SK-N-SH (cell line): Measurements from ENCODE around the gene FRMPD4.

Experiments
- CTCF ChIP-seq: fragments of 200-600 bp; sonication (generic); IDR thresholded peaks from 2 replicates; pipeline ENCODE4 v1.6.1; 2017; ENCODE audit warnings: antibody characterized with exemption, mild to moderate bottlenecking, moderate library complexity
- EP300 ChIP-seq, 2 experiments: IDR thresholded peaks; 2 replicates each; pipeline versions ENCODE4 v1.4.0 to v1.6.1; 2012; ENCODE audit warnings: borderline replicate concordance in 1 of 2, low read depth in 1 of 2, low read length in 1 of 2
- GABPA ChIP-seq: IDR thresholded peaks from 2 replicates; pipeline ENCODE4 v1.4.0; 2012; ENCODE audit warnings: low read depth, mild to moderate bottlenecking
- GATA2 ChIP-seq: sonication (generic); formaldehyde crosslinking; IDR thresholded peaks from 2 replicates; pipeline ENCODE4 v1.5.0; 2020; ENCODE audit warnings: mild to moderate bottlenecking, missing genetic modification reagents
- MAX ChIP-seq: IDR thresholded peaks from 2 replicates; pipeline ENCODE4 v1.4.0; 2012; ENCODE audit warnings: low read depth
- MEF2A ChIP-seq: IDR thresholded peaks from 2 replicates; pipeline ENCODE4 v1.4.0; 2012; ENCODE audit warnings: low read depth, borderline replicate concordance
- POLR2AphosphoS5 ChIP-seq: IDR thresholded peaks from 2 replicates; pipeline ENCODE4 v1.6.1; 2012; ENCODE audit warnings: low read depth, low read length
- RAD21 ChIP-seq: IDR thresholded peaks from 2 replicates; pipeline ENCODE4 v1.6.1; 2012; ENCODE audit warnings: mild to moderate bottlenecking, low read length
- RCOR1 ChIP-seq: fragments of 150-350 bp; IDR thresholded peaks from 2 replicates; pipeline ENCODE4 v1.6.1; 2017; ENCODE audit warnings: antibody characterized with exemption, low read length
- REST ChIP-seq: IDR thresholded peaks from 2 replicates; pipeline ENCODE4 v1.6.1; 2012; ENCODE audit warnings: mild to moderate bottlenecking, low read depth, low read length, moderate library complexity
- TAF1 ChIP-seq: IDR thresholded peaks from 2 replicates; pipeline ENCODE4 v1.6.1; 2012; ENCODE audit warnings: low read depth, mild to moderate bottlenecking, low read length, moderate library complexity, borderline replicate concordance
- TEAD4 ChIP-seq: IDR thresholded peaks from 2 replicates; pipeline ENCODE4 v1.4.0; 2012; ENCODE audit warnings: mild to moderate bottlenecking, borderline replicate concordance; ENCODE audit not compliant: insufficient read depth

- no peak for TF ChIP-seq RCOR1
- no peak for TF ChIP-seq TAF1
- TF ChIP-seq CTCF = no peak
- TF ChIP-seq GATA2 (CRISPR knock-in tag) = no peak
- TF ChIP-seq POLR2AphosphoS5 = no peak
- no peak for TF ChIP-seq GABPA
- no peak for TF ChIP-seq RAD21
- no peak for TF ChIP-seq TEAD4
- TF ChIP-seq REST = no peak
- TF ChIP-seq MAX = no peak
- no peak for TF ChIP-seq MEF2A
- TF ChIP-seq EP300 (IDR thresholded peaks at IDR 0.05; ENCODE audit: borderline replicate concordance in 1 of 2, low read depth in 1 of 2, low read length in 1 of 2) = no peak
Measured at GRCh38 chrX:12439416-12439815, 301.1 kb downstream of the FRMPD4 start.
